RWPE1 (cell line): ENCODE measurements around the gene NTN1.

ENCODE experiments used
- CTCF ChIA-PET: fragments of 350-600 bp; sonication (Branson Sonifier 250); formaldehyde crosslinking; extraction: SDS; loops from one replicate; lab custom pipeline; 2021; lab: Yijun Ruan, JAX
- POLR2A ChIA-PET: fragments of 400-600 bp; formaldehyde crosslinking; extraction: SDS; loops from one replicate; lab custom pipeline; 2020; ENCODE audit warnings: antibody characterized with exemption; ENCODE audit not compliant: low non-redundant PET; lab: Yijun Ruan, JAX
- DNase-seq: peaks from one replicate; pipeline ENCODE4 v3.0.0; 2012; ENCODE audit warnings: low spot score
- H3K27ac ChIP-seq: fragments of 450-650 bp; 2 replicates; pipeline ENCODE4 v1.5.1; 2017
- TF ChIP-seq, protein P1 (sequence below): fragments of 450-650 bp; conservative IDR thresholded peaks from 2 replicates; pipeline ENCODE4 v1.5.1; 2017; ENCODE audit warnings: low read depth, mild to moderate bottlenecking

Gene NTN1

DNA sequence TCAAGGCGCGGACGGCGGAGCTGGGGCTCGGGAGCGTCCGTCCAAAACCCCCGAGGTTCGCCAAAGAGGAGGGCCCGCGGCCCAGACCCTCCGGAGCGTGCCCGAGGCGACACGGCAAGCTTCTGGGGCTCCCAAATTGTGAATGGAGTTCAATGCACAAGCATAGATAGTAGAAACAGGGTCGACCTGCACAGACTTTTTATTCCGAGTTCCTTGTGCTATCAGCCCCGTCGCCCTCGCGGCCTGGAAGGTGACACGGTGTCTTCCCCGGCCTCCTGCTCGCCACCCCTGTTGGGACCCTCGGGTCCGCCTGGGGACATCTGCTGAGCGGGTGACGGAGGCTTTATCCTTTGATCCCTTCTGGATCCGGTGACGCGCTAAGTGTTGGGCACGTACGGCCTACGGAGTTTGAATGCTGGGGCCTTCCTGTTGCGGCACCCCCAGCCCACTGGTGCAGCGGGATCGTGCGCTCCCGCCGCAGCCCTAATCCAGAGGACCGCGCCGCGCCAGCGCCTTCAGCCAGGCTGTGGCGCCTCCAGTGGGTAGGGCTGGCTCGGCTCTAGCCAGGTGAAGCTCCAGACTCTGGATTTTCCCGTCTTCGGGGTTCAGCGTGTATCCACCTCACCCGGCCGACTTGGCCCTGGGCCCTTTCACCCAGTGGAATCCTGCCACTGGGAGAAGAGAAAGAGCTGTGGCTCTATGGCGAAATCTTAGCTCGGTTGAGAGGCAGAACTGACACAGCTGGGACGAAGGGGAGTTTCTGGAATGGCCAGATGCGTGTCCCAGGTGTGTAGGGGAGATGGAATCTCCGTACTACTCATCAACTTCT lies 17.0 kb upstream of the NTN1 start:
- CTCF ChIA-PET = interaction anchor here (0.6 kb wide), 2 partner anchors 22 to 192 kb away, joined by 3 read pairs; no protein-coding TSS in a partner anchor
- TF ChIP-seq, protein P1, sequence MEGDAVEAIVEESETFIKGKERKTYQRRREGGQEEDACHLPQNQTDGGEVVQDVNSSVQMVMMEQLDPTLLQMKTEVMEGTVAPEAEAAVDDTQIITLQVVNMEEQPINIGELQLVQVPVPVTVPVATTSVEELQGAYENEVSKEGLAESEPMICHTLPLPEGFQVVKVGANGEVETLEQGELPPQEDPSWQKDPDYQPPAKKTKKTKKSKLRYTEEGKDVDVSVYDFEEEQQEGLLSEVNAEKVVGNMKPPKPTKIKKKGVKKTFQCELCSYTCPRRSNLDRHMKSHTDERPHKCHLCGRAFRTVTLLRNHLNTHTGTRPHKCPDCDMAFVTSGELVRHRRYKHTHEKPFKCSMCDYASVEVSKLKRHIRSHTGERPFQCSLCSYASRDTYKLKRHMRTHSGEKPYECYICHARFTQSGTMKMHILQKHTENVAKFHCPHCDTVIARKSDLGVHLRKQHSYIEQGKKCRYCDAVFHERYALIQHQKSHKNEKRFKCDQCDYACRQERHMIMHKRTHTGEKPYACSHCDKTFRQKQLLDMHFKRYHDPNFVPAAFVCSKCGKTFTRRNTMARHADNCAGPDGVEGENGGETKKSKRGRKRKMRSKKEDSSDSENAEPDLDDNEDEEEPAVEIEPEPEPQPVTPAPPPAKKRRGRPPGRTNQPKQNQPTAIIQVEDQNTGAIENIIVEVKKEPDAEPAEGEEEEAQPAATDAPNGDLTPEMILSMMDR = no peak
- POLR2A ChIA-PET = no interaction called here

DNA sequence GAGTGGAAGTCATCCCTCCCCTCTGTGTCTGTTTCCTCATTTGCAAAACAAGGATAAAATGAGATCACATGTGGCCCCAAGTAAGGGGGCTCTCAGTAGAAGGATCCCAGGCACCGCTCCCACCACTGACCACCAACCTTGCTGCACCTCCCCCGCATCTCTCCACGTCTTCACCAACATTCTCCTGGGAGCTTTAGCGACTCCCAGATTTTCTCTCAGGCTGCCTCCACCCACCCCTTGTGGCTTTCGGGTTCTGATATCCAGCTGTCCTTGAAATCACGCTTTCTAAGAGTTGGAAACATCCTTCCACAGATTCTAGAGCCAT lies 16.4 kb upstream of the NTN1 start:
- POLR2A ChIA-PET = no interaction called here
- no peak for DNase-seq
- TF ChIP-seq, protein P1 = no peak
- H3K27ac ChIP-seq = no peak overlapping the region
- CTCF ChIA-PET = interaction anchor here (0.6 kb wide), 1 partner anchor 192 kb away, joined by 3 read pairs; no protein-coding TSS in a partner anchor

More for the DNA sequence above, 17.0 kb upstream of the NTN1 start:
- no peak for DNase-seq
- no peak overlapping the region for H3K27ac ChIP-seq

DNA sequence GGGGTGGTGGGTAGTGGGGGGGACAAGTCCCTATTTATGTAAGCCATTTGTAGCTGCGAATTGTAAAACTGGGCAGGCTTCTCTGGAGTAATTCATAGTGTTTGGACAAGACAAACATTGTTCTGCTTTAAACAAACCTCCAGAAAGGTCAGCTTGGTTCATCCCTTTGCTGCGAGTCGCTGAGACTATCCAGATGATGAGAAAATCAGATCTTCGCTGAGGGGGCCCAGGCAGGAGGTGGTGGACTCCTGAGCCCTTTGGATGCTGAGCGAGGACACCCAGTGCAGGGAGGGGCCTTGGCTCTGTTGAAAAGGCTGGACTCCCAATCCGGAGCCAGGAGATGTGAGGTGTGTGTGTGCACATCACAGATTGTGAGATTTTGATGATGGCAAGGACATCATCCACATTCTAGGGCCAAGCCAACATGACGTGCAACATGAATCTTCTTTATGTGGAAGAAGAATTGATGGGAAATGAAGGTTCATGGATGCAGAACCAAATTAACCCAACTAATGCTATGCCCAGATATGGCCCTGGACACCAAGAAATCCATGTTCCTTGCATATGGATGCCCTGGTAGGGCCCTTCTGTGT lies 15.0 kb upstream of the NTN1 start:
- CTCF ChIA-PET = no interaction called here
- H3K27ac ChIP-seq = no peak overlapping the region
- POLR2A ChIA-PET = no interaction called here
- TF ChIP-seq, protein P1 = no peak
- DNase-seq = no peak

- POLR2A ChIA-PET = no interaction called here
Measured at GRCh38 chr17:9007052-9007714, 14.1 kb upstream of the NTN1 start.

DNA sequence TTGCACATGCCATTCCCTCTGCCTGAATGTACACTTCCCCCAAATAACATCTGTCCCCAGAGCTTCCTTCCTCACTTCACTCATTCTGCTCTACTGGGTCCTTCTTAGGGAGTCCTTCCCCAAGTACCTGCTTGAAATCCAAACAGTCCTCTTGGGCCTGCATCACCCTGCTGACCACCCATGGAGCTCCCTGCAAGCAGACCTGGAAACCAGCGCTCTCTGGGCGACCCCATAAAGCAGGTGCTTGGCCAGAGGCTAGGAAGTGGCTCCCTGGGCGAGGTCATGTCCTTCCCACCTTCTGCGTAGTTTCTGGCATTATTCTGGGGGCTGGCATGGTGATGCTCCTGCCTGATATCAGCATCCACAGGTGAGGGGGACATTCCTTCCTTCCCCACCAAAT lies 12.2 kb upstream of the NTN1 start:
- TF ChIP-seq, protein P1 = no peak
- no peak for DNase-seq
- no peak overlapping the region for H3K27ac ChIP-seq
- ChIA-PET POLR2A (no interaction called here), CTCF (interaction anchor here (1.6 kb wide), 1 partner anchor 12 kb away, joined by 4 read pairs; no protein-coding TSS in a partner anchor)

More at GRCh38 chr17:9007052-9007714, 14.1 kb upstream of the NTN1 start:
- TF ChIP-seq, protein P1 = no peak
- no peak overlapping the region for H3K27ac ChIP-seq
- CTCF ChIA-PET = interaction anchor here (0.7 to 1.0 kb wide), 2 partner anchors 9 to 673 kb away, joined by 3 read pairs; no protein-coding TSS in a partner anchor
- no peak for DNase-seq

- CTCF ChIA-PET = interaction anchor here (1.6 kb wide), 1 partner anchor 12 kb away, joined by 4 read pairs; no protein-coding TSS in a partner anchor
- POLR2A ChIA-PET = no interaction called here
- TF ChIP-seq, protein P1 = no peak
- no peak for DNase-seq
- no peak overlapping the region for H3K27ac ChIP-seq
Measured at GRCh38 chr17:9009737-9010136, 11.6 kb upstream of the NTN1 start.
